Stomach (tissue), 9 donors: Measurements from ENCODE around the gene KRTAP1-3. TPM values are rescaled to one million over a fixed set of nuclear protein-coding genes. Genes with fewer than 3 reads are reported as not detected.

ENCODE experiments used
- DNase-seq, 2 donors: peaks; one replicate each; pipeline versions ENCODE4 v3.0.0 to v3.0.0-alpha.2; 2013 to 2019
- H3K27ac ChIP-seq, 5 donors: fragments of 200-600 bp in 4 of 5; sonication (generic) in 4 of 5; one replicate each; pipeline ENCODE4 v1.5.1; 2013 to 2019; ENCODE audit warnings: mild to moderate bottlenecking in 1 of 5, moderate library complexity in 1 of 5
- H3K27me3 ChIP-seq, 3 donors: fragments of 200-600 bp; sonication (generic); one replicate each; pipeline ENCODE4 v1.5.1; 2017 to 2019; ENCODE audit warnings: mixed run types in 1 of 3
- H3K36me3 ChIP-seq, 4 donors: fragments of 200-600 bp; sonication (generic); 1 replicate in 3 of 4; 2 replicates in 1 of 4; pipeline ENCODE4 v1.5.1; 2016 to 2019
- H3K4me1 ChIP-seq, 4 donors: fragments of 200-600 bp; sonication (generic); one replicate each; pipeline ENCODE4 v1.5.1; 2016 to 2019
- H3K4me3 ChIP-seq, 4 donors: fragments of 200-600 bp; sonication (generic) in 3 of 4; one replicate each; pipeline ENCODE4 v1.5.1; 2016 to 2019; ENCODE audit warnings: mild to moderate bottlenecking in 1 of 4
- H3K9me3 ChIP-seq, 4 donors: fragments of 200-600 bp; sonication (generic); one replicate each; pipeline ENCODE4 v1.5.1; 2016 to 2019
- CTCF ChIP-seq, 7 experiments: fragments of 450-650 bp in 4 of 7; fragments of 200-600 bp in 3 of 7; sonication (generic) in 3 of 7; IDR thresholded peaks; one replicate each; pipeline ENCODE4 v1.5.1; 2016 to 2019; ENCODE audit warnings: antibody characterized with exemption in 7 of 7, control low read depth in 2 of 7, mild to moderate bottlenecking in 1 of 7
- EP300 ChIP-seq: sonication (generic); formaldehyde crosslinking; IDR thresholded peaks from one replicate; pipeline ENCODE4 v1.6.1; 2017; ENCODE audit warnings: antibody characterized with exemption
- POLR2A ChIP-seq, 4 donors: fragments of 450-650 bp; IDR thresholded peaks; one replicate each; pipeline ENCODE4 v1.6.1; 2016; ENCODE audit warnings: antibody characterized with exemption in 4 of 4, control low read depth in 2 of 4, mild to moderate bottlenecking in 1 of 4, moderate library complexity in 1 of 4
- POLR2AphosphoS5 ChIP-seq, 3 donors: sonication (generic); formaldehyde crosslinking; IDR thresholded peaks; one replicate each; pipeline ENCODE4 v1.6.1; 2016; ENCODE audit warnings: antibody characterized with exemption in 3 of 3
- WGBS, 5 donors: extraction: QIAGEN DNeasy Blood & Tissue Kit in 3 of 5; methylation state at CpG; one replicate each; pipeline versions ENCODE4 v1.1.5 to v1.1.7; 2013 to 2018; 5-methylcytosine and 5-hydroxymethylcytosine counted together
- intact Hi-C: fragments of 100-400 bp; cut with DNase I; formaldehyde crosslinking; loops from one replicate; pipeline ENCODE4 v1.15.1; 2023; ENCODE audit warnings: low total_unique reads
- polyA plus RNA-seq, 3 donors: library from polyadenylated mRNA; stranded (reverse); fragments of 200-250 nt; gene quantifications; one replicate each; pipeline ENCODE4 v1.2.3, GENCODE V29; 2013
- total RNA-seq, 5 donors: library from RNA; depleted of rRNA; stranded (reverse); fragments of >200 nt; gene quantifications; one replicate each; pipeline versions ENCODE4 v1.1.0 to v1.2.3, GENCODE V29; 2014 to 2016
- donor health status: healthy with polysubstance abuse.
- donor health status: Bipolar disorder and iron deficiency.
- donor health status: healthy.

KRTAP1-3 gene
- total and polyA plus RNA-seq, 8 donors: not detected

GRCh38 chr17:41015454-41015853 is 19.2 kb downstream of the KRTAP1-3 start:
- Histone ChIP-seq H3K4me3 (no peak overlapping the region), H3K9me3 (no peaks in the 10 kb centered on the region), H3K27ac (no peak overlapping the region), H3K4me1 (no peaks in the 10 kb centered on the region), H3K36me3 (no peaks in the 10 kb centered on the region), H3K27me3 (no peaks in the 10 kb centered on the region)
- intact Hi-C loops: no loop called here
- no peak for DNase-seq
- WGBS, 5 donors: 69 to 81% (median 74%) methylated on average over 7 of the region's 7 CpGs
- TF ChIP-seq CTCF (IDR thresholded peaks at IDR 0.05): no peak
- no peak for TF ChIP-seq POLR2A (IDR thresholded peaks at IDR 0.05)
- TF ChIP-seq POLR2AphosphoS5 (IDR thresholded peaks at IDR 0.05): no peak
- TF ChIP-seq EP300: no peak

- DNase-seq: peak in 1 of 2 donors; percentile 15
- H3K36me3 ChIP-seq: no peaks in the 10 kb centered on the region
These were observed 21.1 kb downstream of the KRTAP1-3 start for GRCh38 chr17:41013606-41014005.

GRCh38 chr17:41013181-41013580 is 21.5 kb downstream of the KRTAP1-3 start:
- H3K9me3 ChIP-seq: no peaks in the 10 kb centered on the region
- intact Hi-C loops: no loop called here
- 85 to 96% (median 86%) methylated on average over 3 of the region's 3 CpGs for WGBS, 5 donors
- DNase-seq: no peak
- no peak overlapping the region for H3K4me3 ChIP-seq
- TF ChIP-seq POLR2A (IDR thresholded peaks at IDR 0.05) (no peak), CTCF (IDR thresholded peaks at IDR 0.05) (no peak), EP300 (no peak), POLR2AphosphoS5 (IDR thresholded peaks at IDR 0.05) (no peak)
- H3K27me3 ChIP-seq: no peaks in the 10 kb centered on the region
- no peak overlapping the region for H3K27ac ChIP-seq
- H3K36me3 ChIP-seq: no peaks in the 10 kb centered on the region
- H3K4me1 ChIP-seq: no peaks in the 10 kb centered on the region

More at GRCh38 chr17:41013606-41014005, 21.1 kb downstream of the KRTAP1-3 start:
- no peaks in the 10 kb centered on the region for H3K27me3 ChIP-seq
- no peaks in the 10 kb centered on the region for H3K9me3 ChIP-seq
- no peaks in the 10 kb centered on the region for H3K4me1 ChIP-seq
- H3K4me3 ChIP-seq: no peak overlapping the region
- TF ChIP-seq POLR2AphosphoS5 (IDR thresholded peaks at IDR 0.05) (no peak), CTCF (IDR thresholded peaks at IDR 0.05) (no peak), POLR2A (IDR thresholded peaks at IDR 0.05) (no peak), EP300 (no peak)
- intact Hi-C loops: no loop called here
- 28 to 42% (median 39%) methylated on average over 1 of the region's 1 CpG for WGBS, 5 donors
- no peak overlapping the region for H3K27ac ChIP-seq

GRCh38 chr17:41012326-41013120 is 22.2 kb downstream of the KRTAP1-3 start:
- Histone ChIP-seq H3K36me3 (no peaks in the 10 kb centered on the region), H3K4me1 (no peaks in the 10 kb centered on the region), H3K27ac (no peak overlapping the region), H3K9me3 (no peaks in the 10 kb centered on the region), H3K4me3 (no peak overlapping the region), H3K27me3 (no peaks in the 10 kb centered on the region)
- DNase-seq: no peak
- WGBS, 5 donors: 73 to 85% (median 77%) methylated on average over 6 of the region's 6 CpGs
- intact Hi-C loops: no loop called here
- TF ChIP-seq EP300 (no peak), POLR2AphosphoS5 (IDR thresholded peaks at IDR 0.05) (no peak), CTCF (IDR thresholded peaks at IDR 0.05) (no peak), POLR2A (IDR thresholded peaks at IDR 0.05) (no peak)
